Sigmoid colon (tissue), 7 donors: ENCODE results near the gene SPOCD1. TPM values are rescaled to one million over a fixed set of nuclear protein-coding genes. Genes with fewer than 3 reads are reported as not detected.

ENCODE experiments used
- DNase-seq: peaks from one replicate; pipeline ENCODE4 v3.0.0-alpha.2; 2019
- H3K27ac ChIP-seq, 4 donors: fragments of 200-600 bp; sonication (generic); one replicate each; pipeline ENCODE4 v1.5.1; 2016 to 2019; ENCODE audit warnings: mild to moderate bottlenecking in 1 of 4
- H3K27me3 ChIP-seq, 3 donors: fragments of 200-600 bp; sonication (generic); one replicate each; pipeline ENCODE4 v1.5.1; 2019; ENCODE audit warnings: mild to moderate bottlenecking in 1 of 3
- H3K36me3 ChIP-seq, 4 donors: fragments of 200-600 bp; sonication (generic); one replicate each; pipeline ENCODE4 v1.5.1; 2016 to 2019
- H3K4me1 ChIP-seq, 4 donors: fragments of 200-600 bp; sonication (generic); one replicate each; pipeline ENCODE4 v1.5.1; 2017 to 2019
- H3K4me3 ChIP-seq, 4 donors: fragments of 200-600 bp; sonication (generic); one replicate each; pipeline ENCODE4 v1.5.1; 2017 to 2019; ENCODE audit warnings: mild to moderate bottlenecking in 2 of 4, moderate library complexity in 1 of 4
- H3K9me3 ChIP-seq, 4 donors: fragments of 200-600 bp in 3 of 4; sonication (generic) in 3 of 4; one replicate each; pipeline versions ENCODE4 v1.5.1 to v1.6.1; 2013 to 2019
- CTCF ChIP-seq, 4 experiments: fragments of 450-650 bp in 3 of 4; fragments of 200-600 bp in 1 of 4; IDR thresholded peaks; one replicate each; pipeline ENCODE4 v1.5.1; 2016 to 2019; ENCODE audit warnings: antibody characterized with exemption in 4 of 4, mild to moderate bottlenecking in 3 of 4, moderate library complexity in 2 of 4
- EP300 ChIP-seq, 4 donors: sonication (generic); formaldehyde crosslinking; IDR thresholded peaks; one replicate each; pipeline ENCODE4 v1.6.1; 2017; ENCODE audit warnings: antibody characterized with exemption in 4 of 4
- POLR2A ChIP-seq, 2 donors: fragments of 450-650 bp; IDR thresholded peaks; one replicate each; pipeline ENCODE4 v1.6.1; 2016; ENCODE audit warnings: antibody characterized with exemption in 2 of 2, mild to moderate bottlenecking in 2 of 2, moderate library complexity in 2 of 2
- POLR2AphosphoS5 ChIP-seq, 4 donors: sonication (generic); formaldehyde crosslinking; IDR thresholded peaks; one replicate each; pipeline ENCODE4 v1.6.1; 2017; ENCODE audit warnings: antibody characterized with exemption in 4 of 4
- WGBS, 2 donors: extraction: QIAGEN DNeasy Blood & Tissue Kit; methylation state at CpG; one replicate each; pipeline ENCODE4 v1.1.7; 2013; 5-methylcytosine and 5-hydroxymethylcytosine counted together
- intact Hi-C: fragments of 100-400 bp; cut with DNase I; formaldehyde crosslinking; loops from one replicate; pipeline ENCODE4 v1.15.1; 2023
- polyA plus RNA-seq, 3 donors: library from polyadenylated mRNA; stranded (reverse); fragments of 200-250 nt; gene quantifications; one replicate each; pipeline ENCODE4 v1.2.3, GENCODE V29; 2013
- total RNA-seq, 4 donors: library from RNA; depleted of rRNA; stranded (reverse); fragments of >200 nt; gene quantifications; one replicate each; pipeline ENCODE4 v1.1.0, GENCODE V29; 2016
- donor health status: healthy with polysubstance abuse.
- donor health status: Bipolar disorder and iron deficiency.
- donor health status: healthy.

Gene SPOCD1
- total and polyA plus RNA-seq, 7 donors, result 0.14 to 0.70 (median 0.55) TPM; not detected in 4

- intact Hi-C loops, result no loop called here
- DNase-seq, result no peak
- Histone ChIP-seq H3K9me3 (no peaks in the 10 kb centered on the region), H3K4me3 (no peak overlapping the region), H3K27me3 (no peaks in the 10 kb centered on the region), H3K4me1 (no peaks in the 10 kb centered on the region), H3K27ac (no peak overlapping the region), H3K36me3 (no peaks in the 10 kb centered on the region)
- TF ChIP-seq CTCF (IDR thresholded peaks at IDR 0.05), result no peak
- TF ChIP-seq EP300 (IDR thresholded peaks at IDR 0.05), result no peak
- TF ChIP-seq POLR2AphosphoS5 (IDR thresholded peaks at IDR 0.05), result no peak
- TF ChIP-seq POLR2A (IDR thresholded peaks at IDR 0.05), result no peak
- 92 to 96% methylated on average over 7 of the region's 7 CpGs for WGBS, 2 donors
Observed at GRCh38 chr1:31815307-31815645, 546 bp downstream of the SPOCD1 start.

GRCh38 chr1:31814631-31815306 is 1.1 kb downstream of the SPOCD1 start:
- WGBS, 2 donors, result 88 to 92% methylated on average over 10 of the region's 10 CpGs
- H3K27me3 ChIP-seq, result no peaks in the 10 kb centered on the region
- TF ChIP-seq POLR2A (IDR thresholded peaks at IDR 0.05) (no peak), CTCF (IDR thresholded peaks at IDR 0.05) (no peak), POLR2AphosphoS5 (IDR thresholded peaks at IDR 0.05) (no peak), EP300 (IDR thresholded peaks at IDR 0.05) (no peak)

GRCh38 chr1:31814041-31814511 is 1.7 kb downstream of the SPOCD1 start:
- TF ChIP-seq POLR2AphosphoS5 (IDR thresholded peaks at IDR 0.05) (no peak), CTCF (IDR thresholded peaks at IDR 0.05) (no peak), EP300 (IDR thresholded peaks at IDR 0.05) (no peak), POLR2A (IDR thresholded peaks at IDR 0.05) (no peak)
- no peak for DNase-seq
- whole genome bisulfite sequencing, 2 donors, result 91 to 93% methylated on average over 11 of the region's 11 CpGs
- no peaks in the 10 kb centered on the region for H3K9me3 ChIP-seq
- intact Hi-C loops, result no loop called here
- H3K36me3 ChIP-seq, result no peaks in the 10 kb centered on the region
- H3K4me1 ChIP-seq, result no peaks in the 10 kb centered on the region
- H3K27me3 ChIP-seq, result no peaks in the 10 kb centered on the region
- H3K27ac ChIP-seq, result no peak overlapping the region
- H3K4me3 ChIP-seq, result no peak overlapping the region

More at GRCh38 chr1:31814631-31815306, 1.1 kb downstream of the SPOCD1 start:
- Histone ChIP-seq H3K4me1 (no peaks in the 10 kb centered on the region), H3K9me3 (no peaks in the 10 kb centered on the region), H3K36me3 (no peaks in the 10 kb centered on the region), H3K4me3 (no peak overlapping the region), H3K27ac (no peak overlapping the region)
- no peak for DNase-seq
- intact Hi-C loops, result no loop called here

- DNase-seq, result no peak
- Histone ChIP-seq H3K4me3 (no peak overlapping the region), H3K27ac (no peak overlapping the region), H3K9me3 (no peaks in the 10 kb centered on the region), H3K27me3 (no peaks in the 10 kb centered on the region), H3K36me3 (no peaks in the 10 kb centered on the region), H3K4me1 (no peaks in the 10 kb centered on the region)
- intact Hi-C loops, result no loop called here
- TF ChIP-seq EP300 (IDR thresholded peaks at IDR 0.05) (no peak), CTCF (IDR thresholded peaks at IDR 0.05) (no peak), POLR2A (IDR thresholded peaks at IDR 0.05) (no peak), POLR2AphosphoS5 (IDR thresholded peaks at IDR 0.05) (no peak)
- 81% methylated on average over 9 of the region's 9 CpGs for WGBS, 2 donors
Observed at GRCh38 chr1:31812158-31812829, 3.5 kb downstream of the SPOCD1 start.
